Activated T-cell treated with anti-CD3 and anti-CD28 coated beads, Interleukin-2, amount 50 U/mL, for 4 hours (primary cell): Measurements from ENCODE around the gene ZSCAN31. TPM values are rescaled to one million over a fixed set of nuclear protein-coding genes. Genes with fewer than 3 reads are reported as not detected.

ENCODE experiments used
- total RNA-seq, 3 donors: library from RNA; stranded (reverse); gene quantifications; one replicate each; pipeline ENCODE4 v1.2.1, GENCODE V29; 2021

ZSCAN31 gene
- total RNA-seq, 3 donors from 2014 or later: 0.76 to 1.5 (median 0.83) TPM

Other genes with a start within 250 kb of the ZSCAN31 start
- gene ZSCAN16, start 211.5 kb downstream of the ZSCAN31 start, total RNA-seq: 1 to 10 TPM; 3.8 to 4.7 (median 3.9) TPM
- gene ZKSCAN8, start 194.3 kb downstream of the ZSCAN31 start, total RNA-seq: 10 to 100 TPM; 10.0 to 12.4 (median 11.4) TPM
- 1 to 10 TPM; 2.0 to 3.4 (median 2.3) TPM for gene ZSCAN9, start 110.9 kb downstream of the ZSCAN31 start, total RNA-seq
- gene ZKSCAN4, start 83.9 kb downstream of the ZSCAN31 start, total RNA-seq: 1 to 10 TPM; 3.4 to 4.2 (median 3.8) TPM
- gene NKAPL, start 76.9 kb downstream of the ZSCAN31 start, total RNA-seq: under 1 TPM; 0.16 to 0.35 (median 0.32) TPM
- gene ZSCAN26, start 69.0 kb downstream of the ZSCAN31 start, total RNA-seq: 1 to 10 TPM; 5.5 to 6.7 (median 6.5) TPM
- 1 to 10 TPM; 1.7 to 2.7 (median 2.3) TPM for gene PGBD1, start 54.6 kb downstream of the ZSCAN31 start, total RNA-seq
- 1 to 10 TPM; 1.9 to 2.4 (median 2.3) TPM for gene ZKSCAN3, start 13.8 kb upstream of the ZSCAN31 start, total RNA-seq
- 1 to 10 TPM; 2.7 to 2.8 (median 2.7) TPM for gene ZSCAN12, start 63.6 kb upstream of the ZSCAN31 start, total RNA-seq
- under 1 TPM; 0.46 to 0.76 (median 0.69) TPM for gene ZSCAN23, start 107.3 kb upstream of the ZSCAN31 start, total RNA-seq
- gene GPX6, start 179.6 kb upstream of the ZSCAN31 start, total RNA-seq: not detected
- gene GPX5, start 189.7 kb upstream of the ZSCAN31 start, total RNA-seq: not detected